NCI-H187 treated with DMSO at 0.1 percent for 48 hours (cell line): ENCODE data around the gene PRRC1.

Experiments
- DNase-seq: peaks from one replicate; lab custom pipeline; 2025; lab: John Stamatoyannopoulos, UW

The PRRC1 gene

DNA sequence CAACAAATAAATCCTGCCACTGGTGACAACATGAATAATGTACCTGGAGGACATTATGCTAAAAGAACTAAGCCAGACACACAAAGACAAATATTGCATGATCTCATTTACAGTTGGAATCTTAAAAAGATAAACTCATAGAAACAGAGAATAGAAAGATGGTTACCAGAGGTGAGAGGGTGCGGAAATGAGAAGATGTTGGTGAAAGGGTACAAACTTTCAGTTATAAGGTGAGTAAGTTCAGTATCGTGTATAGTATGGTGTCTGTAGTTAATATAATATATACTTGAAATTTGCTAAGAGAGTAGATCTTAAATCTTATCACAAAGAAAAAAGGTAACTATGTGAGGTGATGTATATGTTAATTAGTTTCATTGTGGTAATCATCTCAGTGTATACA lies 63.3 kb downstream of the PRRC1 start:
- no peak for DNase-seq

DNA sequence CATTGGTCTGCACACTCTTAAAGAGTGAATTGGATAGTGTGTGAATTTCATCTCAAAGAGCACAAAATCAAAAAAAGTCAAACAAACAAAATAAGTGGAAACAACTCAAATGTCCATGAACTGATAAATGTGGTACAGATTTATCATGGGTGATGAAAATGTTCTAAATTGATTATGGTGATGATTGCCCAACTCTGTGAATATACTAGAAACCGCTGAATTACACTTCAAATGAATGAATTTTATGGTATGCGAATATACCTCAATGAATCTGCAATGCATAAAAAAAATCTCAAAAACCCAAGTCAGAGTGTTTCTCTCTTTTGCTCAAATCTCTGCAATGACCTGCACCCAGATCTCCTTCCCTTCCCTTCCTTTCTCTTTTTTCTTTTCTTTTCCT lies 64.0 kb downstream of the PRRC1 start:
- DNase-seq, result no peak

DNA sequence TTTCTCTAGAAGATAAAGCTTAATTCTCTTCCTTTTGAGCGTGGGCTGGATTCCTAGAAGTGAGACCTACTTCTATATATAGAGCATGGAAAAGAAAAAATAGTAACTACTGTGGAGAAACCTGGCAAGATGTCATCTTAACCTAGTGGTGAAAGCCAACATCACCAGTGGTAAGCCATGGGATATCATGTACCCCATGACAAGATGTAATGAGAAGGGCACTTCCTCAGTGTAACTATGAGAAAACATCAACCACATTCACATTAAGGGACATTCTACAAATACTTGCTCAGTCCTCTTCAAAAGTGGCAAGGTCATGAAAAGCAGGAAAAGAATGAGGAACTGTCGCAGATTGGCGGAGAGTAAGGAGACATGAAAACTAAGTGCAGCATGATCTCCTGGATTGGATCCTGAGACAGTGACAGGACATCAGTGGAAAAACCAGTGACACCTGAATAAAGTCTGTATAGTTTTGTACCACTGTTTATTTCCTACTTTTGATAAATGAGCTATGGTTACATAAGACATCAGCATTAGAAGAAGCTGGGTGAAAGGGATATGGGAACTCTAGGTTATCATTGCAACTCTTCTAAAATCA lies 65.4 kb downstream of the PRRC1 start:
- no peak for DNase-seq

DNA sequence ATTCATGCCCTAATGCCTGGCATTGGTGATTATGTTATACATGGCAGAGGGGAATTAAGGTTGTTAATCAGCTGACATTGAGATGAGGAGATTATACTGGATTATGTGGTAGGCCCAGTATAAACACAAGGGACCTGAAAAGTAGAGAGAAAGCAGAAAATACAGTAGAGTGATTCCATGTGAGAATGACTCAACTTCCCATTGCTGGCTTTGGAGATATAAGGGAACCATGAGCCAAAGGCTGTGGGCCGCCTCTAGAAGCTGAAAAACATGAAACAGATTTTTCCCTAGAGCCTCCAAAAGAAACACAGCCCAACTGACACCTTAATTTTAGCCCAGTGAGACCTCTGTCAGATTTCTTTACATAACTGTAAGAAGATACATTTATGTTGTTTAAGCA lies 66.4 kb downstream of the PRRC1 start:
- no peak for DNase-seq

DNA sequence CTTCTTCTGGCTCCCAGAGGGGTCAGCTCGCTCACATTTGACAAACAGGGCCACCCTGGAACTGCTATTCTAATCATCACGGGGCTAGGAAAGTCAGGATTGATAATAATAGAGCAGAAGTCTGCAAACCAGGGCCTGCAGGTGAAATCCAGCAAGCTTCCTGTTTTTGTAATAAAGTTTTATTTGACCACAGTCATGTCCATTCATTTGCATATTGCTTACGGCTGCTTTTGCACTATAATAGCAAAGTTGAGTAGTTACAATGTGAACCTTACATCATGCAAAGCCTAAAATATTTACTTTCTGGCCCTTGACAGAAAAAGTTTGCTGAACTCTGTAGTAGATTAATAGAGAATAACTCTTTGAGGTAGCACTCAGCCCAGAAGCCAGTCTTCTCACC lies 68.2 kb downstream of the PRRC1 start:
- DNase-seq, result no peak

DNA sequence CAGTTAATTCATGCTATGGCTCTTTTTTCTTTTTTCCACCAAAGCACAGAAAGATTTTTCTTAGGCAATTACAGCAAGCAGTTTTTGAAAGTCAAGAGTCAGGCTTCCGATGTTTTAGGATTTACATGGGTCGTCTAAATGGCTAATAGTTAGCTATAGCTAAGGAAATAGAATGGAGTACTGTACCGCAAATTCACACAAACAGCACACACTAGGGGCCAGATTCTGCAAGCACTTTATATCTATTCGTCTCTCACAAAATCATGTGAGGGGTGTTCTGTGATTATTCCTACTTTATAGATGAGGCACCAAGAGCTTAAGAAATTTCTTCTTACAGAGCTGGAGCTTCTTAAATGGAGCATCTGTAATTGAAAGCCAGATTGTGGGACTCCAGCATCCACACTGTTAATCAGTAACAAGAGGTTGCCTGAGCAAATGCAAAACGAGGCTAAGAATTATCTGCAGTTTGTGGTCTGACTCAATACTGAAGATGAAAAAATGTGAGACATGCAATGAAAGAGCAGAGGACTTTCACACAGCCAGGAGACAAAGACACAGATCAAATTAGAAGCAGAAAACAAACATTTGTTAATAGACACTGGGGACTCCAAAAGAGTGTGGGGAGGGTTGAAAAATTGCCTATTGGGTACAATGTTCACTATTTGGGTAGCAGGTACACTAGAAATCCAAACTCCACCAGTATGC lies 68.8 kb downstream of the PRRC1 start:
- no peak for DNase-seq

DNA sequence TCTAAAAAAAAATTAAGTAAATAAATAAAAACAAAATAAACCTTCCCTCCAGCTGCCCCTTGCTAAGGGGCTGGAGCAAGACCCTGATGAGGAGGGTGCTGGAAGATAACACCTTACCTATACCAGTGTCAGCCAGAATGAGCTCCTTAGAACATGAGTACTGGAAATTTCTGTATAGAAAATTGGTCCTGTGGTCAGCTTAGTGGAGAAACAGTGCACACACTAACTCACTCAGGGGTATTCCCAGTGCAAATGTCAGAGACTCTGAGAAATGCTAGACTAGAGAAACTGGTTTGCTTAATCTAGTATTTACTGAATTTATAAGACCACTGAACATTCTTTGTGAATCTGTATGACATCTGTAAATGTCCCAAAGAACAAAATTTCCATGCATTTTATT lies 69.4 kb downstream of the PRRC1 start:
- no peak for DNase-seq

DNA sequence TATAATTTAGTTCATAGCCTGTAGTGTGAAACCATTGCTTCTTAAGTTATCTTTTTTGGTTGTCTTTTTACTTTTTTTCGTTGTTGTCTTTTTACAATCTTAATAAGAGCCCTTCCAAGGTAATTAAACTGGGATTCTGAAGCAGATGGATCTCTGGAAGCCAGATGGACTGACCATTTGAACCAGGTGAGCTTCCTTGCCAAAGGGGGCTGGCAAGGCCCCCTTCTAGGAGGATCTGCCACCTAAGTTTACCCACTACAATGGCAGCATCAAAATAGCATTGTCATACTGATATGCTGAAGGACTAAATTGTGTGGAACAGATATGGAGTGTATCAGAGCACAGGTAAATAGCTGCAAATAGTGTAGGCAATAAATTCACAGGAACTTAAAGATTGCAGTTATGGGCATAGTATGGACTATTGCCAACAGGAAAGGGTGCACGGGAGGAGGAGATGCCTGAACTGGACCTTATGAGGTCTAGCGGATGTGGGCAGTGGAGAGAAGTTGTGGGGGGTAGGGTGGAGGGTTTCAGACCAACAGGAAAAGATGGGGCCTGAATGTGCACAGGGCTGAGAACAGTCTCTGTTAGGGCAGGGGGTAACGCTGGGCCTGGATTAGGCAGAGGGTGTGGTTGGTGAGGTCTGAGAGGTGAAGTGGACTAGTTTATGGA lies 69.9 kb downstream of the PRRC1 start:
- no peak for DNase-seq

DNA sequence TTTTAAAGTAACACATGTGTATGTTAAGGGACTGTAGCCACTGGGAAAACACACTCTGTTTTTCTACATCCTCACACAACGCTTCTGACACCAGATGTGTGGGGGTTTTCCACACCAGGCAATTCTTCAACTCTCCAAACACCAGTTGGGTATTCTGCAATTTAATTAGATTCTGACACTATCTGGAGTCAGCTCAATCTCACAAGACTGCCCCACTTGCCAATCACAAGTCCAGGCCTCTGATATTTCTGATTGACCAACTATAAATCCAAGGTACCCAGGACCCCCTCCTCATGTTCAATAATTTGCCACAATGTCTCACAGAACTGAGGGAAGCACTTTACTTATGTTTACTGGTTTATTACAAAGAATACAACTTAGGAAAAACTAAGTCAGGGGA lies 70.9 kb downstream of the PRRC1 start:
- DNase-seq, result no peak

DNA sequence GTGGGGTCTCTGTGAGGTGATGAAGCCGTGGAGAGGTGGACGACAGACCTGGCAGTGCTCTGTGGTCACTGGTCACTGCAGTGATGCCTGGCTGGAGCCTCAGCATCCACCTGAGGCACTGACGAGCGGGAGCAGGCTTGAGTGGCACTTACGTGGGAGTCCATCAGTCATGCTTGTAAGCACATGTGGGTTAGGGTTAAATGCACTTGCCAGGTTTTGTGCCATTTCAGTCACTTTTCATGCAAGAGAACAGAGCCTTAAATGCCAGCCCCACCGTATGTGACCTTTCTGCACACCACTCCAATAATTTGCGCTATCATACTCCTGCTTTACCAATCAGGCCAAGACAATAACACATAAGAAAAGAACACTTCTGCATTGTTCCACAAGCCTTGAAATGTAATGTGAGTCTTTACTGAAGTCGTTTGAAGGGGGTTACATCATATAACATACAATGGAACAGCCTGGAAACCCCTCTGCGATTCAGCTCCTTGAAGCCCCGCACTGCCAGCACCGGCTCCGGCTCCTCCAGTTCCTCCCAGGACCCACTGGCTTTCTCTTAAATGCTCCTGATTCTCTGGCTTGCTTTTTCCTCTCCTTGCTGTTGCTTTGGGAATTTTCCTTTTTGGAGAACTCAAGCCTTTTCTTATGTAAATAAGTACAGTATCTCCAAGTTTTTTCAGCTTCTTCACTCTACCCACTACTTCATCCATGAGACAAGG lies 72.0 kb downstream of the PRRC1 start:
- no peak for DNase-seq

DNA sequence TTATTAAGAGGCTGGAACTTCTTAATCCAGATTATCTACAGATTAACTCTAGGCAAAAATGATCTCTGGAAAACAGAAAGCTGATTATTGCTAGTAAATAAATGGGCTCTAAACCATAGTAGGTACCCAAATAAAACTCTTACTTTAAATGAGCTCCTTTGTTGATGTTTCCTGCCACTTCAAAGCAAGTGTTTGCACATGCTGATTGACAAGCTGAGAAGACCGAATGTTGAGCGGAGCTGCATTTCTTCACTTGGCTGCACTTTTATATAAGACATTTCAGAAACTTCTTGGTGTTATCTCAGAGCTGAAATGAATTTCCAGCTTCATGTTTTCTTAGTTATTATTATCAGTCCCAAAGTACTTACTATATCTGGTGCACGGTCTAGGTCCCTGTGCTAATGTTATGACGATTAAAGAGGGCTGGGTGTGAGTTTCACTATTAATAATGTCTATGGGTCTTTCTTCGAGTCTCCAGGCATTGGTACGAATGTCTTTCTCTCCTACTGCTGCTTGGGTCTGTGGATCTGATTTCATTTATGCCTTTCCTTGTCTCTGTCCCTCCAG lies 72.8 kb downstream of the PRRC1 start:
- DNase-seq, result no peak

DNA sequence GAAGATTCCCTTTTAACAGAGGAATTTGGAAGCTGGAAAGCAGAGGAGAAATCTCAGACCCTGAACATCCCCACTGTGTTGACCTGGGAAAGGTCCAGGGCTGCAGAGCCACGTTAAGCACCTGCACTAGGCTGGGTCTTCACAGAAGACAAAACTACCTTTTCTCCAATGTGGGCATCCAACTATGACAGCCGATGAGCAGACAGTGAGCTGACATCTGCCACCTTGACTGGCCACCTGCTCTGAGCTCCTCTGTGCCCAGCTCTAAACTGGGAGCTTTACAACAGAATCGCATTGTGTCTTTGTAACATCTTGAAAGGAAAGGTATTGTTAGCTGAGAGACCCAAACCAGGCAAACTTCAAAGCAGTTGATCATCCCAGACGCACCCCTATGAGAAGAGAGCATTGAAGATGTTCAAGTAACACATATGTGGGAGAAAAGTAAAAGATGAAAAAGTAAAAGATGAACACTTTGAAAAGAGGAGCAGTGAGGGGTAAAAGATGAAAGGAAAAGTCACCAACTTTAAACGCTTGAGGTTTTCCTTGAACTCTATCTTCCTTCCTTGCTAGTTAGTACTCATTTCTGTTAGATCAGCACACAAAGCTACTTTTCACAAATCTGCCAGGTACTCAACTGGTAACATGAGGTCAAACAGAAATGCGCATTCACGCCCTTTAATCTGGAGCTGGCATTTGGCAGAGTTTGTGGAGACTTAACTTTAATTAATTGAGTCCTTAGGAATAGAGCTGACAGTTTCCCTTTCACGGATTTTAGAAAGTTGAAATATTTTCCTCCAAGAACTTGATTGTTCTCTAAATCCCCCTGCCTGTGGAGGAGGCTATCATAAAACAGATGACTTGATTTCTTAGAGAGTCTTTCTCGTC lies 78.3 kb downstream of the PRRC1 start:
- no peak for DNase-seq

DNA sequence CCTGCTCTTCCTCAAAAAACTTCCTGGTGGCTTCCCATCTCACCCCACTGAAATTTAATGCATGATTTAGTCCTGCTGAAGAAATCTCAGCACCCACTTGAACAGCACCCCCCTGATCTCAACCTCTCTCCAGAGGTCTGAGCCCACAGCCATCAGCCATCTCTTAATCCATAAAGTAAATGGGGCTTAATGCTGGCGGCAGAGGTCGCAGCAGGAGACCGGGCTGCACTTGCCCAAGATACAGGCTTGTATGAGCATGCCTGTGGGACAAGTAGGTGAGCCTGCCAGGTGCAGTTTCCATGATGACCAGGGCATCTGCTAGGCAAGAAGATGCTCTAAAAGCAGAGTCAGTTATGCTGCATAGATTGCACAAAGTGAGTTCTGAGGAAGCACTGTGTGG lies 79.1 kb downstream of the PRRC1 start:
- DNase-seq, result peak; percentile 5

DNA sequence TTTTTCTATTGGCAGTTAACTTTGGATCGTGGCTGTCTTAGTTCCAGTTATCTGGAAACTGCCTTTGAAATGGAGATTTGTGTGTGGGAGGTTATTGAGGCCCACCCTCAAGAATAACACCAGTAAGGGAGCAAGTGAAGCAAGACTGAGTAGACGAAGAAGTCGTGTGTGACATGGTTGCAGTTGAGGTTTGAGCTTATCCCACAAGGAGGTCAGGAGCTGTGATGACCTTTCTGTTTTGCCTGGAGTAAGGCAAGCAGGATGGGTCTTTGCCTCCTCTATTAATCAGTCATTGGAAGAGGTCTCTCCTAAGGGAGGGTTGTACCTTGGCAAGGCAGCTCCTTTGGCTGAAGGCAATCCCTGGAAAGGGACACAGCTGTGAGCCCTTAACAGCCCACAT lies 81.9 kb downstream of the PRRC1 start:
- DNase-seq, result no peak

DNA sequence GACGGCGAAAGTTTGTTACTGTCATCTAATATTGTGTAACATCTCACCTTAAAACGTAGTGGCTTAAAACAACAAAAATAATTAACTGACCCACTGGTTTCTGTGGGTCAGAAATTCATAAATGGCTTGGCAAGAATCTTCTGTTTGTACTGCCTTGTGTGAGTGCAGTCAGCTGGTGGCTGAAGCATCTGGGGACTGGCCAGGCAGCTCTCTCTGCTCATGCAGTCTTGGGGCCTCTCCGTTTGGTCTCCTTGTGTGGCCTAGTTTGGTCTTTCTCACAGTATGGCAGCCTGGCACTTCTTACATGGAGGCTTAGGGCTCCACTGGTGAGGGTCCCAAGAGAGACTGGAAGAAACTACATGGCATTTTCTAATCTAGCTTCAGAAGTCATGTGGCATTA lies 82.4 kb downstream of the PRRC1 start:
- DNase-seq, result no peak

DNA sequence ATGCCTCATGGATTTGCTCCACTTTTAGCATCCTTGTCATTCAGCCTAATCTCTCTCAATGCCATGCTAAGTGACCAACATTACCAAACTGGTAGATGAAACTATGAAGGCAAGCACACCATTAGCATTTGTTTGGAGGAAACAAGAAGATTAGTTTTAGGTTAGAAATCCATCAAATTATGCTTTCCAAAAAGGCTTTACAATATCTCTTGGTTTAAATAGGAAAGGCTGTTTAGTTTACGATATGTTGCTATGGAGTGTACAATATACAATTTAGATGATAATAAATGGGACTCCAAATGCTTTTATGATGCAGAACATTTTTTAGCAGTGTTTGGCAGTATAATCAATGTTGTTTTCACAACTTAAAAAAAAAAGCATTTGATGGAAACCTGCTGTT lies 83.7 kb downstream of the PRRC1 start:
- DNase-seq, result no peak

DNA sequence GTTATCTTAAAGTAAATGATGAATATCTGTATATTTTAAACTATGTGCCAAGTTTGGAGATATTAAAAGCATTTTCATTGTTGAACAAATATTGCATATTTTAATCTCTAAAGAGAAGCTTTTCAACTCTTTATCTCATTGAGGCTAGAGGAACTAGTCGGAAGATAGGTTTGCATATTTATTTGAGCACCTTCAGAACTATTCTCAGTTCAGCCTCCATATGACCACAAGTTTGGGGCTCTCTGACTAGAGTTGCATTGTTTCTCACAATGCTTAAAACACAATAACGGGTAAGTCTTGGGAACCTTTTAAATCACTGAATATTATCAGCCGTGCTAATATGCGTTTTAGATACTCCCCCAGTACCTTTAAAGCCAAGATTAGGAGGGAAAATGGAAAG lies 84.2 kb downstream of the PRRC1 start:
- DNase-seq, result no peak

DNA sequence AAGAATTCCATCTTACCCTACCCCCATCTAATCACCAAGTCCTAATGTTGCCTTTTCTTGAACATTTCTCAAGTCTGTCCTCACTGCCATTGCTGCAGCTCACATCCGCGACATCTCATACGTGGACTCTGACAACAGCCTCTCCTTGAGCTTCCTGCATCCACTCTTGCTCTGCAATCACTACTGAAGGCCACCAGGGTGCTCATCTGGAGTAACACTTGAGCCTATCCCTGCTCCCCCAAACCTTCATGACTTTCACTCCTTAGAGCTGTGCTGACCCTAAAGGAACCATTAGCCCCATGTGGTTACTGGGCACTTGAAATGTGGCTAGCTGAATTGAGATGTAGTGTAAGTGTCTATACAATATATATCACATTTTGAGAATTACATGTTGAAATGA lies 85.0 kb downstream of the PRRC1 start:
- no peak for DNase-seq

DNA sequence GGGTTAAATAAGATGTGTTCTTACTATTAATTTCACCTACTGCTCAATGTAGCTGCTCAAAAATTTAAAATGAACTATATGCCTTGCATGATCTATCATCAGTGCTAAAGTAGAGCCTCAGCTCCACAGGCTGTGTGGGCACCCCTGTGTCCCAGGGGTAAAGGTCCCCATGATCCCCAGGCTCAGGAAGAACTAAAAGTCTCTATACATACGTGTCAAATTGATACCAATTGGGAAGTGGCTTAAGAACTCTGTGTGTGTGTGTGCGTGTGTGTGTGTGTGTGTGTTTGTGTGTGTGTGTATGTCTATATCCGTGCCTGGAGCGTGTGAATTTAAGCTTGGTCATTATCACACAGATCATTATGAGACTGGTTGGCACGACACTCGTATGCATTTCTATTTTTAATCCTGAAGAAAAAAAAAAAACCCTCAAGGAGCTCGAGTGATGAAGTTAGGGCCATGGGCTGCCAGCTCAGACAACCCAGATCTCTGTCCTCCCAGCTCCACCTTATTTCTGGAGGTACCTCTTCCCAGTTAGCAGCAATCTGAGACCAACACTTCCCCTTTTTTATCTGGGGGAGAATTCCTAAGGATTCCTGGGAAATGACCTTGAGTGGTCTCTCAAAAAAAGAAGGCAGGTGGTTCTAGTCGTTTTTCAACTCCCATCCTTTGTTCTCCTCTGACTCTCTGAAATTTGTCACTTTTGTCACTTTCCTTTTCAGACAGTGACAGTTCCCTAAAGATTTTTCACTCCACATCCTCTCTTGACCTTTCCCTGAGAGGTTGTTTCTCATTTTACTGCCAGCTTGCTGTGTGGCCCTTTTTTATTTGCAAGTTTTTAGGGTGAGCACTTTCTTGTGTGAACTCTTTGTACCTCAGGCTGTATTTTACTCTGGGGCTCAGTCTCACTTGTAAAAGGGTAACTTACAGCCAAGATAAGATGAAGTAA lies 85.7 kb downstream of the PRRC1 start:
- DNase-seq, result no peak
